ENCODE data around the gene ASTL.

ASTL gene

DNA sequence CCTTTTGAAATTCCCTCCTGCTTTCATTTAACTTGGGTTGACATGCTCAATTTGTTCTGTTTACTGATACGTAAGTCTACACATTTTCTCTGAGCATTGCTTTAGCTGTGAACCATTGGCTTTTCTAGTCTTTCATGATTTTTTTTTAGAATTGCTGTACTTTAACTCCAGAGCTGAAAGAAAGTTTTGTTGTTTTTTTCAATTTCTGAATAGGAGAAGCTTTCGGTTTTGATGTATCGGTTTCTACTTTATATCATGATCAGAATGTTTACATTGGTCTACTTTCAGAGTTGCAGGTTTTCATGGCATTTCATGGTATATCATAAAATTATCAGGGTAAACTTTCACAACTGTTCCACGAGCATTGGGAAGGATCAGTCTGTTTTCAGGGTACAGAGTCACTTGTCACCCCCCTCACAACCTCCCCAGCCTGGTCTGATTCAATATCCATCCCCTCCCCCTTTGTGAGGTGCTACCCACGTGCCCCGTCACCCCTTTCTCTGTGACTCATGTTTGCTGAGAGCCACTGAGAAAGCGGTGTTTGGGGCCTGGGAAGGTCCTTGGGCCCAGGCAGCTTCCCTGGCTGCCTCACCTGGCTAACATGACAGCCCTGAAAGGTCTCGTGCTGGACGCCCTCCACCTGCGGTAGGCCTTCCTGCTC is 7.0 kb downstream of the ASTL start:
- Histone ChIP-seq H3K4me1 (ENCODE audit: insufficient read depth, poor library complexity, severe bottlenecking) (no peaks in the 10 kb centered on the region), H3K4me3 (ENCODE audit: severe bottlenecking) (no peak overlapping the region), H3K27ac (ENCODE audit: poor library complexity, severe bottlenecking) (no peak overlapping the region), H3K36me3 (ENCODE audit: low read depth) (no peaks in the 10 kb centered on the region), H3K27me3 (ENCODE audit: insufficient read depth, poor library complexity, severe bottlenecking) (no peaks in the 10 kb centered on the region), H3K9me3 (ENCODE audit: severe bottlenecking) (no peaks in the 10 kb centered on the region)
- TF ChIP-seq, protein P1, sequence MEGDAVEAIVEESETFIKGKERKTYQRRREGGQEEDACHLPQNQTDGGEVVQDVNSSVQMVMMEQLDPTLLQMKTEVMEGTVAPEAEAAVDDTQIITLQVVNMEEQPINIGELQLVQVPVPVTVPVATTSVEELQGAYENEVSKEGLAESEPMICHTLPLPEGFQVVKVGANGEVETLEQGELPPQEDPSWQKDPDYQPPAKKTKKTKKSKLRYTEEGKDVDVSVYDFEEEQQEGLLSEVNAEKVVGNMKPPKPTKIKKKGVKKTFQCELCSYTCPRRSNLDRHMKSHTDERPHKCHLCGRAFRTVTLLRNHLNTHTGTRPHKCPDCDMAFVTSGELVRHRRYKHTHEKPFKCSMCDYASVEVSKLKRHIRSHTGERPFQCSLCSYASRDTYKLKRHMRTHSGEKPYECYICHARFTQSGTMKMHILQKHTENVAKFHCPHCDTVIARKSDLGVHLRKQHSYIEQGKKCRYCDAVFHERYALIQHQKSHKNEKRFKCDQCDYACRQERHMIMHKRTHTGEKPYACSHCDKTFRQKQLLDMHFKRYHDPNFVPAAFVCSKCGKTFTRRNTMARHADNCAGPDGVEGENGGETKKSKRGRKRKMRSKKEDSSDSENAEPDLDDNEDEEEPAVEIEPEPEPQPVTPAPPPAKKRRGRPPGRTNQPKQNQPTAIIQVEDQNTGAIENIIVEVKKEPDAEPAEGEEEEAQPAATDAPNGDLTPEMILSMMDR (IDR thresholded peaks at IDR 0.05; ENCODE audit: poor library complexity, severe bottlenecking) = no peak
- DNase-seq (ENCODE audit: low spot score) (no peak), ATAC-seq (ENCODE audit: low read depth) (no peak)

DNA sequence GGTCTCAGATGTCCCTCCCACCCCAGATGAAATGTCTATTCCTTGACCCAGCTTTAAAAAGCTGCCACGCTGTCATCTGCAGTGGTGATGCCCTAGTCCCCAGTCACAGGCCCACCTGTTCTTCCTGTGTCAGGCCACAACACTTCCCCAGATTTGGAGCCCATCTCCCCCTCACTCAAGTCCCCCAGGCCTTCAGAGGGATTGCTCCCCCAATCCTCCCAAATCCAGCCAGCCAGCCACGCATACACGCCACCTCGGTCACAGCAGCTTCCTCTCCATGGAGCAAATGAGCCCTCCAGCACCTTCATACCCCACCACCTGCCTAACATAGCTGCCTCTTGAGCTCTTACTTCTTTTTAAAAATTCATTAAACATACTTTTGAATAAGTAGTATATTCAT is 7.8 kb downstream of the ASTL start:
- DNase-seq (ENCODE audit: low spot score) = no peak
- Histone ChIP-seq H3K4me3 (ENCODE audit: severe bottlenecking) (no peak overlapping the region), H3K4me1 (ENCODE audit: insufficient read depth, poor library complexity, severe bottlenecking) (no peaks in the 10 kb centered on the region), H3K27ac (ENCODE audit: poor library complexity, severe bottlenecking) (no peak overlapping the region), H3K36me3 (ENCODE audit: low read depth) (no peaks in the 10 kb centered on the region), H3K9me3 (ENCODE audit: severe bottlenecking) (no peaks in the 10 kb centered on the region), H3K27me3 (ENCODE audit: insufficient read depth, poor library complexity, severe bottlenecking) (no peaks in the 10 kb centered on the region)
- TF ChIP-seq, protein P1 (IDR thresholded peaks at IDR 0.05; ENCODE audit: poor library complexity, severe bottlenecking) = no peak
- no peak for ATAC-seq (ENCODE audit: low read depth)

DNA sequence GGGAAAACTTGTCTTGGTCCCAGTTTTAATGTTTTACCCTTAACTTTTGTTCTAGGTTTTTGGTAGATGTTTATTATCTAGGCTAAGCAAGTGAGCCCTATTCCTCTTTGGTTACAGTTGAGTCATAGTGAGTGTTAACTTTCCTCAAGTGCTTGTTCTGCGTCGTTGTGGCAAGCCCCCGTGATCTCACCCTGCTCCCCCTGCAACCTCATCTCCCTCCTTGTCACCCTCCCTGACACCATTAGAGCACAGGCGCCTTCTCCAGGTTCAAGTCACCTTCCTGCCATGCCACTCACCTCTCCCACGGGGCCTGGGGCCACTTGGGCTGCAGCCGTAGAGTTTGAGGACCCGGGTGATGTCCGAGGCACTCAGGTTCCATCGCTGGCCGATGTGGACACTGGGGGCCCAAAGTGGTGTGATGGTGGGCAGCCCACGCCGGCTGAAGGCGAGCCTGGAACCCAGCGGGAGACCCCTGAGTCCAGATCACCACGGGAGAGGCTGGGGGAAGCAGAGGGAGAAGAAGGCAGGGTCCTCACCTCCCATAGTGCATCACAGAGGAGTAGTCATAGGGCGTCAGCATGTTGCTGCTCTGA is 8.7 kb downstream of the ASTL start:
- ATAC-seq (ENCODE audit: low read depth) = no peak
- DNase-seq (ENCODE audit: low spot score) = no peak
- TF ChIP-seq, protein P1 (IDR thresholded peaks at IDR 0.05; ENCODE audit: poor library complexity, severe bottlenecking) = no peak
- Histone ChIP-seq H3K27ac (ENCODE audit: poor library complexity, severe bottlenecking) (no peak overlapping the region), H3K9me3 (ENCODE audit: severe bottlenecking) (no peaks in the 10 kb centered on the region), H3K4me1 (ENCODE audit: insufficient read depth, poor library complexity, severe bottlenecking) (no peaks in the 10 kb centered on the region), H3K4me3 (ENCODE audit: severe bottlenecking) (no peak overlapping the region), H3K36me3 (ENCODE audit: low read depth) (no peaks in the 10 kb centered on the region), H3K27me3 (ENCODE audit: insufficient read depth, poor library complexity, severe bottlenecking) (no peaks in the 10 kb centered on the region)

DNA sequence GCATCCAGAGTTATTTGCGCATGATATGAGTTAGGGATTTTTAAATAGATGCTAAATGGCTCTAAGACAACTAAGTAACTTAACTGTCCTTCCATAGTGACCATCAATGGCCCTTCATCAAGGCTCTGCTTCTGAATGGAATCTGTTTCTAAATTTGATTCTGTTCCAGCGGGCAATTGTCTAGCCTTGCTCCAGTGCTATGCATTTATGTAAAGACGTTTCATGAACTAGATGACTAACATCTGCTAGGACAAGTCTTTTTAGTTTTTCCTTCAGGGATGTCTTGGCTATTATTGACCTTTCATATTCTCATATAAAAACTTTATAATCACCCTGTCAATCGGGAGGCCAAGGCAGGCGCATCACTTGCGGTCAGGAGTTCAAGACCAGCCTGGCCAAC is 9.8 kb downstream of the ASTL start:
- ATAC-seq (ENCODE audit: low read depth) = no peak
- no peak overlapping the region for H3K27ac ChIP-seq (ENCODE audit: poor library complexity, severe bottlenecking)
- H3K4me3 ChIP-seq (ENCODE audit: severe bottlenecking) = no peak overlapping the region
- no peaks in the 10 kb centered on the region for H3K9me3 ChIP-seq (ENCODE audit: severe bottlenecking)
- no peaks in the 10 kb centered on the region for H3K4me1 ChIP-seq (ENCODE audit: insufficient read depth, poor library complexity, severe bottlenecking)
- TF ChIP-seq, protein P1 (IDR thresholded peaks at IDR 0.05; ENCODE audit: poor library complexity, severe bottlenecking) = no peak
- no peaks in the 10 kb centered on the region for H3K27me3 ChIP-seq (ENCODE audit: insufficient read depth, poor library complexity, severe bottlenecking)
- H3K36me3 ChIP-seq (ENCODE audit: low read depth) = no peaks in the 10 kb centered on the region
- no peak for DNase-seq (ENCODE audit: low spot score)

All from RWPE2 (cell line).